ENCODE data around the gene CFAP44.

CFAP44 gene

GRCh38 chr3:113428581-113428980, 12.7 kb downstream of the CFAP44 start:
- Mint-ChIP-seq H3K36me3 (ENCODE audit: low read depth) (peaks cover 70% of the 10 kb centered on the region), H3K9me3 (peaks cover 39% of the 10 kb centered on the region), H3K4me3 (no peak overlapping the region), H3K27ac (no peak overlapping the region), H3K4me1 (peaks cover 2% of the 10 kb centered on the region), H3K27me3 (no peaks in the 10 kb centered on the region)
- ATAC-seq (no peak), DNase-seq (no peak)

GRCh38 chr3:113423699-113424098, 17.6 kb downstream of the CFAP44 start:
- no peak for ATAC-seq
- peaks cover 38% of the 10 kb centered on the region for H3K9me3 Mint-ChIP-seq
- no peak overlapping the region for H3K4me3 Mint-ChIP-seq
- H3K27ac Mint-ChIP-seq: no peak overlapping the region
- peaks cover 60% of the 10 kb centered on the region for H3K36me3 Mint-ChIP-seq (ENCODE audit: low read depth)
- DNase-seq: no peak
- peaks cover 2% of the 10 kb centered on the region for H3K4me1 Mint-ChIP-seq
- no peaks in the 10 kb centered on the region for H3K27me3 Mint-ChIP-seq

- Mint-ChIP-seq H3K27ac (no peak overlapping the region), H3K9me3 (peaks cover 19% of the 10 kb centered on the region)
- no peak for ATAC-seq
Observed at GRCh38 chr3:113421082-113421481, 20.2 kb downstream of the CFAP44 start.

GRCh38 chr3:113409676-113410075, 31.6 kb downstream of the CFAP44 start:
- no peak overlapping the region for H3K4me3 Mint-ChIP-seq
- no peak overlapping the region for H3K27ac Mint-ChIP-seq
- H3K9me3 Mint-ChIP-seq: peaks cover 20% of the 10 kb centered on the region
- no peaks in the 10 kb centered on the region for H3K27me3 Mint-ChIP-seq
- ATAC-seq: no peak
- H3K4me1 Mint-ChIP-seq: peaks cover 7% of the 10 kb centered on the region
- H3K36me3 Mint-ChIP-seq (ENCODE audit: low read depth): peaks cover 15% of the 10 kb centered on the region
- DNase-seq: no peak

More at GRCh38 chr3:113421082-113421481, 20.2 kb downstream of the CFAP44 start:
- H3K4me3 Mint-ChIP-seq: no peak overlapping the region
- no peaks in the 10 kb centered on the region for H3K27me3 Mint-ChIP-seq
- H3K4me1 Mint-ChIP-seq: peaks cover 2% of the 10 kb centered on the region
- no peak for DNase-seq
- H3K36me3 Mint-ChIP-seq (ENCODE audit: low read depth): peaks cover 45% of the 10 kb centered on the region

- DNase-seq: no peak
- H3K36me3 Mint-ChIP-seq (ENCODE audit: low read depth): peaks cover 15% of the 10 kb centered on the region
Observed at GRCh38 chr3:113405180-113405579, 36.1 kb downstream of the CFAP44 start.

GRCh38 chr3:113404637-113405036, 36.7 kb downstream of the CFAP44 start:
- no peak overlapping the region for H3K27ac Mint-ChIP-seq
- H3K36me3 Mint-ChIP-seq (ENCODE audit: low read depth): peaks cover 17% of the 10 kb centered on the region
- H3K4me1 Mint-ChIP-seq: peaks cover 4% of the 10 kb centered on the region
- H3K4me3 Mint-ChIP-seq: no peak overlapping the region
- no peak for ATAC-seq
- no peak for DNase-seq
- H3K9me3 Mint-ChIP-seq: peaks cover 4% of the 10 kb centered on the region
- no peaks in the 10 kb centered on the region for H3K27me3 Mint-ChIP-seq

More at GRCh38 chr3:113405180-113405579, 36.1 kb downstream of the CFAP44 start:
- Mint-ChIP-seq H3K27ac (no peak overlapping the region), H3K4me3 (no peak overlapping the region), H3K9me3 (peaks cover 4% of the 10 kb centered on the region), H3K27me3 (no peaks in the 10 kb centered on the region), H3K4me1 (peaks cover 5% of the 10 kb centered on the region)
- ATAC-seq: no peak
